HEK293 (cell line): ENCODE results near the gene METAP1D.

Experiments
- CTCF ChIP-seq: fragments of 450-650 bp; formaldehyde crosslinking; IDR thresholded peaks from 2 replicates; pipeline ENCODE4 v1.5.1; 2016; ENCODE audit warnings: missing biosample characterization, missing genetic modification characterization
- GFI1B ChIP-seq: fragments of 450-650 bp; formaldehyde crosslinking; IDR thresholded peaks from 2 replicates; pipeline ENCODE4 v1.5.1; 2016; ENCODE audit warnings: missing biosample characterization, missing genetic modification characterization
- KLF9 ChIP-seq: fragments of 450-650 bp; formaldehyde crosslinking; IDR thresholded peaks from 2 replicates; pipeline ENCODE4 v1.5.1; 2016; ENCODE audit warnings: missing biosample characterization, missing genetic modification characterization, low read depth
- MEIS1 ChIP-seq: sonication (generic); formaldehyde crosslinking; IDR thresholded peaks from 2 replicates; pipeline ENCODE4 v1.8.1; 2022; ENCODE audit warnings: missing genetic modification reagents, mild to moderate bottlenecking, borderline replicate concordance
- SCRT2 ChIP-seq: fragments of 450-650 bp; formaldehyde crosslinking; IDR thresholded peaks from 2 replicates; pipeline ENCODE4 v1.5.1; 2016; ENCODE audit warnings: missing biosample characterization, missing genetic modification characterization
- ZNF16 ChIP-seq: fragments of 450-650 bp; formaldehyde crosslinking; IDR thresholded peaks from 2 replicates; pipeline ENCODE4 v1.5.1; 2016; ENCODE audit warnings: low read depth, missing biosample characterization, missing genetic modification characterization
- ZNF19 ChIP-seq: fragments of 450-650 bp; formaldehyde crosslinking; IDR thresholded peaks from 2 replicates; pipeline ENCODE4; 2016; ENCODE audit warnings: missing biosample characterization, missing genetic modification characterization, low read depth
- ZNF211 ChIP-seq: fragments of 450-650 bp; formaldehyde crosslinking; IDR thresholded peaks from 2 replicates; pipeline ENCODE4 v1.5.1; 2016; ENCODE audit warnings: low read depth, missing biosample characterization, missing genetic modification characterization
- ZNF239 ChIP-seq: fragments of 450-650 bp; formaldehyde crosslinking; IDR thresholded peaks from 2 replicates; pipeline ENCODE4 v1.5.1; 2016; ENCODE audit warnings: missing biosample characterization, missing genetic modification characterization
- ZNF26 ChIP-seq: fragments of 450-650 bp; formaldehyde crosslinking; IDR thresholded peaks from 2 replicates; pipeline ENCODE4 v1.5.1; 2016; ENCODE audit warnings: missing biosample characterization, missing genetic modification characterization
- ZNF266 ChIP-seq: fragments of 450-650 bp; formaldehyde crosslinking; IDR thresholded peaks from 2 replicates; pipeline ENCODE4 v1.5.1; 2016; ENCODE audit warnings: missing biosample characterization, missing genetic modification characterization, low read depth
- ZNF274 ChIP-seq, 2 experiments: fragments of 200-500 bp in 1 of 2; fragments of 450-650 bp in 1 of 2; sonication (Bioruptor generic) in 1 of 2; formaldehyde crosslinking in 1 of 2; IDR thresholded peaks; 2 replicates each; pipeline versions ENCODE4 v1.5.1 to v1.6.1; 2014 to 2016; ENCODE audit warnings: borderline replicate concordance in 1 of 2, inconsistent platforms in 1 of 2, low read length in 1 of 2, missing biosample characterization in 1 of 2, missing genetic modification characterization in 1 of 2
- ZNF350 ChIP-seq: fragments of 450-650 bp; formaldehyde crosslinking; IDR thresholded peaks from 2 replicates; pipeline ENCODE4 v1.5.0; 2017; ENCODE audit warnings: missing biosample characterization, mild to moderate bottlenecking, missing genetic modification characterization
- ZNF398 ChIP-seq: fragments of 450-650 bp; formaldehyde crosslinking; IDR thresholded peaks from 2 replicates; pipeline ENCODE4 v1.5.1; 2017; ENCODE audit warnings: missing biosample characterization, missing genetic modification characterization
- ZNF404 ChIP-seq: fragments of 450-650 bp; formaldehyde crosslinking; IDR thresholded peaks from 2 replicates; pipeline ENCODE4 v1.5.1; 2017; ENCODE audit warnings: missing biosample characterization, missing genetic modification characterization
- ZNF416 ChIP-seq: fragments of 450-650 bp; formaldehyde crosslinking; IDR thresholded peaks from 2 replicates; pipeline ENCODE4 v1.5.1; 2016; ENCODE audit warnings: missing biosample characterization, missing genetic modification characterization
- ZNF48 ChIP-seq: fragments of 450-650 bp; formaldehyde crosslinking; IDR thresholded peaks from 2 replicates; pipeline ENCODE4 v1.5.1; 2016; ENCODE audit warnings: missing biosample characterization, missing genetic modification characterization
- ZNF521 ChIP-seq: fragments of 450-650 bp; formaldehyde crosslinking; IDR thresholded peaks from 2 replicates; pipeline ENCODE4 v1.5.1; 2017; ENCODE audit warnings: missing biosample characterization, mild to moderate bottlenecking, missing genetic modification characterization
- ZNF549 ChIP-seq: fragments of 450-650 bp; IDR thresholded peaks from 2 replicates; pipeline ENCODE4 v1.5.1; 2018; ENCODE audit warnings: missing biosample characterization, missing genetic modification characterization, mild to moderate bottlenecking, inconsistent platforms, moderate library complexity
- ZNF624 ChIP-seq: fragments of 450-650 bp; formaldehyde crosslinking; IDR thresholded peaks from 2 replicates; pipeline ENCODE4 v1.5.1; 2017; ENCODE audit warnings: missing biosample characterization, missing genetic modification characterization
- ZNF654 ChIP-seq: fragments of 450-650 bp; formaldehyde crosslinking; IDR thresholded peaks from 2 replicates; pipeline ENCODE4 v1.5.1; 2016; ENCODE audit warnings: low read depth, missing biosample characterization, missing genetic modification characterization
- ZNF704 ChIP-seq: fragments of 450-650 bp; formaldehyde crosslinking; IDR thresholded peaks from 2 replicates; pipeline ENCODE4 v1.5.1; 2016; ENCODE audit warnings: missing biosample characterization, missing genetic modification characterization
- ZNF830 ChIP-seq: fragments of 450-650 bp; IDR thresholded peaks from 2 replicates; pipeline ENCODE4 v1.5.0; 2018; ENCODE audit warnings: missing biosample characterization, missing genetic modification characterization, low read depth, mild to moderate bottlenecking, moderate library complexity
- ZSCAN30 ChIP-seq: fragments of 450-650 bp; IDR thresholded peaks from 2 replicates; pipeline ENCODE4 v1.5.1; 2018; ENCODE audit warnings: missing biosample characterization, mild to moderate bottlenecking, missing genetic modification characterization, moderate library complexity
- ZSCAN4 ChIP-seq: fragments of 450-650 bp; formaldehyde crosslinking; IDR thresholded peaks from 2 replicates; pipeline ENCODE4 v1.5.1; 2017; ENCODE audit warnings: missing biosample characterization, missing genetic modification characterization
- TF ChIP-seq, protein P1 (sequence below): fragments of 450-650 bp; formaldehyde crosslinking; IDR thresholded peaks from 2 replicates; pipeline ENCODE4 v1.5.1; 2016; ENCODE audit warnings: missing biosample characterization, missing genetic modification characterization

Gene METAP1D

GRCh38 chr2:172096626-172097547, 97.1 kb downstream of the METAP1D start (continued):
- TF ChIP-seq, protein P1, sequence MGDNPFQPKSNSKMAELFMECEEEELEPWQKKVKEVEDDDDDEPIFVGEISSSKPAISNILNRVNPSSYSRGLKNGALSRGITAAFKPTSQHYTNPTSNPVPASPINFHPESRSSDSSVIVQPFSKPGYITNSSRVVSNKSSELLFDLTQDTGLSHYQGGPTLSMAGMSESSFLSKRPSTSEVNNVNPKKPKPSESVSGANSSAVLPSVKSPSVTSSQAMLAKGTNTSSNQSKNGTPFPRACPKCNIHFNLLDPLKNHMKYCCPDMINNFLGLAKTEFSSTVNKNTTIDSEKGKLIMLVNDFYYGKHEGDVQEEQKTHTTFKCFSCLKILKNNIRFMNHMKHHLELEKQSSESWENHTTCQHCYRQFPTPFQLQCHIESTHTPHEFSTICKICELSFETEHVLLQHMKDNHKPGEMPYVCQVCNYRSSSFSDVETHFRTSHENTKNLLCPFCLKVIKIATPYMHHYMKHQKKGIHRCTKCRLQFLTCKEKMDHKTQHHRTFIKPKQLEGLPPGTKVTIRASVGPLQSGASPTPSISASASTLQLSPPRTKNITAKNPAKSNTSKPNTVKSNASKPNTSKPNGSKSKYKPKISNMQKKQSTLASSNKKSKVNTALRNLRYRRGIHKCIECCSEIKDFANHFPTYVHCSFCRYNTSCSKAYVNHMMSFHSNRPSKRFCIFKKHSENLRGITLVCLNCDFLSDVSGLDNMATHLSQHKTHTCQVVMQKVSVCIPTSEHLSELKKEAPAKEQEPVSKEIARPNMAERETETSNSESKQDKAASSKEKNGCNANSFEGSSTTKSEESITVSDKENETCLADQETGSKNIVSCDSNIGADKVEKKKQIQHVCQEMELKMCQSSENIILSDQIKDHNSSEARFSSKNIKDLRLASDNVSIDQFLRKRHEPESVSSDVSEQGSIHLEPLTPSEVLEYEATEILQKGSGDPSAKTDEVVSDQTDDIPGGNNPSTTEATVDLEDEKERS = no peak
- TF ChIP-seq ZNF654 (tag by site-specific recombination) (no peak), SCRT2 (tag by site-specific recombination) (peak; percentile 95), ZNF704 (no peak), ZSCAN30 (tag by site-specific recombination) (peak; percentile 69), ZNF521 (no peak), ZNF404 (tag by site-specific recombination) (no peak), ZNF830 (tag by site-specific recombination) (no peak), MEIS1 (no peak), ZNF26 (tag by site-specific recombination) (no peak), ZNF16 (tag by site-specific recombination) (no peak), ZNF239 (tag by site-specific recombination) (no peak), ZNF549 (tag by site-specific recombination) (no peak), GFI1B (tag by site-specific recombination) (no peak), ZNF350 (tag by site-specific recombination) (no peak), ZNF398 (tag by site-specific recombination) (peak; percentile 91), ZNF48 (no peak), ZNF624 (tag by site-specific recombination) (no peak), ZNF19 (tag by site-specific recombination) (no peak), ZNF266 (tag by site-specific recombination) (no peak), KLF9 (tag by site-specific recombination) (peak; percentile 91), ZSCAN4 (tag by site-specific recombination) (no peak), ZNF274 (IDR thresholded peaks at IDR 0.05; ENCODE audit: low read length) (no peak), ZNF274 (tag by site-specific recombination; IDR thresholded peaks at IDR 0.05; ENCODE audit: borderline replicate concordance) (no peak), CTCF (no peak; the same call in none of the 2 replicates), ZNF416 (no peak), ZNF211 (tag by site-specific recombination) (no peak)
